Mucosa of gallbladder (tissue), 1 donor: ENCODE data around the gene ACTG2. TPM values are rescaled to one million over a fixed set of nuclear protein-coding genes. Genes with fewer than 3 reads are reported as not detected.
"Not testable (repeated sequence)": the region's sequence is repeated elsewhere in the genome, so short reads cannot be mapped to it uniquely, and the experiment has no call there.

Experiments used
- DNase-seq: peaks from one replicate; pipeline ENCODE4 v3.0.0-alpha.2; 2020; ENCODE audit warnings: low spot score
- total RNA-seq: library from RNA; stranded (reverse); gene quantifications from one replicate; pipeline ENCODE4 v1.2.1, GENCODE V29; 2021
- donor health status: DM: no; HTN: no; CAD: no.

The ACTG2 gene
- 2,669 TPM for total RNA-seq

DNA sequence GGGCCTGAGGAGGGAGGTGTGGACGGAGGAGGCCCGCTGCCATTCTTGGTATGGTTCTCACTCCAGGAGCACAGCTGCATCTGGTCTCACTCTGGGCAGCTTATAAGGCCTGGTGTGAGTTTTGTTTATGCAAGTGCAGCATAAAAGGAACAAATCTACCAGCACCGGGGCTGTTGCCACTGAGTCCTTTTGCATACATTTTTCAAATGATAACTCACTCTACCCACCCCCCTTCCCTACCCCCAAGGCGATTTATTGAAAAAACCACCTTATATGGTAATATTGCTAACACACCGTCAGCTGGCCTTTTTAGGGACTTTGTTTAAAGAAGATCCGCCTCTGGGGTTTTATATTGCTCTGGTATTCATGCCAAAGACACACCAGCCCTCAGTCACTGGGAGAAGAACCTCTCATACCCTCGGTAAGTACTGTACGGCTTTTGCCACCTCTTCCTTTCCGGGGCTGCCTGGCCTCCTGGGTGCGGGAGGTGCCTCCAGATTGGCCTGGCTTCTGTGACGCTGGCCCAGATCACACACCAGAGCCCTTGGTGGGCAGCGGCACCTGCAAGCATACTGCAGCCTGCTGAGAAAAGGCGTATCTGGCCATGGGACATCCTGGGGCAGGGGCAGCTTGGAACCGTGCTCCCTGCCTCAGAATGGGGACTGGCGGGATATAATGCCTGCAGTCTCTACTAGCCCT, at the start of gene ACTG2:
Gene ACTG2, plus strand, starts transcription at position 378 of the 699 bp plus-strand sequence. CDS start 8,304 bp downstream, outside the sequence.
- DNase-seq: peak; percentile 55

DNA sequence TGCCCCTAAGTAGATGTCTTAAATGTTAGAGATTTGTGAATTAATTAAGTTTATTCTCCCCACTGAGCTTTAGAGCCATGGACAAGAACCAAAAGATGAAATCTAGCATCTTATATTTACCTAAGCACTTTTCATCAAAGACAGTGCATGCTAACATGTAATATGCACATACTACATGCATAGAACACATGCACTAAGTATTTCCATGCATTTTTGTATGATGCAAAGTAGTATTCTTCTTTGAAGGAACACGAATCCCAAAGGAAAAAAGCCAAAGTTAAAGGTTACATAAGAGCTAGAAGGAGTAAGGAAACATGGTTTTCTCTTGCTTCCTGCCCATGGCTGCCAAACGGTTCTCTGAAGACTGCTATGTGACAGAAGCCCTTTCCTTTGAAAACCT, 48.7 kb upstream of the ACTG2 start:
- no peak for DNase-seq

GRCh38 chr2:73850009-73850408, 42.8 kb upstream of the ACTG2 start:
- no peak for DNase-seq

DNA sequence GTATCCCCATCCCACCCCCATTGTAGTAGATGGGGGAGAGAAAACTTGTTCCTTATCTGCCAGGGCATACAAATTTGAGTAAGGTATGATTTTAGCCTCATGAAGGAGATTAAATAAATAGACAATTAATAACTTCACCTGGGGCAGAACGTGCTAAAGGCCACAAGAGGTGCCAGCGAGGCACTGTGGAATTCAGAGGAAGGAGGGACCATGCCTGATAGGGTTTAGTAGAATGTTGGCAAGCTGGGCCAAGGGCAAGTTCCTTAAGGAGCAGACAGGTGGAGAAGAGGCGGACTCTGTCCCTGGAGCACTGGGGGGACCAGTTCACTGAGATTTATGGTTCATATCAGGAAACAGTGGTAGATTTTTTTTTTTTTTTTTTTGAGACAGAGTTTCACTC, 41.5 kb upstream of the ACTG2 start:
- peak; percentile 16 for DNase-seq

DNA sequence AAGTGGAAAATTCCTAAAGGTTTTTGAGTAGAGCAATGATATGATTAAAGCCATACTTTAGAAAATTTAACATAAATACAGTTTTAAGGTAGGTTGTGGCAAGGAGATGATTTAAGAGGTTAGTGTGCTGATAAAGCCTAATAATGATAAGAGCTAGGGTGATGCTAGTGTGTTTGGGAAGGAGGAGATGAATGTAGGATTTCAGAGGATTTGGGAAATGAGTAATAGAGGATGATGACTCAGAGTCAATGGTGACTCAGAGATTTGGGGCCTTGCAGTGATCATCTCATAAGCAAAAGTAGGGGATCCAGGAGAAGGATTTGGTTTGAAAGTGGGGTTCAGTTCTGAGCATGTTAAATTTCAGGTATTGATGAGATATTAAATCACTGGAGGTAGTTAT, 40.8 kb upstream of the ACTG2 start:
- no peak for DNase-seq

DNA sequence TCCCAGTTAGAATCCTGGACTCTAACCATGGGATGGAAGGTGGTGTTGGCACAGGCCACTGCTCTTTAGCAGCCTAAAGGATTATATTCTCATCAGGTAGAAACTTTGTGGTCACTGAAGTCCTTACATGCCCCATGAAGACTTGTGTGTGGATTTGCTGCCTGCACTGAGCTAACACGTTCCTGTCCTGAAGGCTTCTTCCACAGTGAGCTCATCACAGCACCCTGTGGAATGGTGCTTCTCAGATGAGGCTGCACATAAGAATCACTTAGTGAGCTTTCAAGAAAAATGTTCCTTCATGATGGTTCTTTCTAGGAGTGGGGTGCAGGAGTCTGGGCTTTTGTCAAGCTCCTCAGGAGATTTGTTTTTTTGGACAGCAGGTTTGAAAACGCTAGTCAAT, 37.3 kb upstream of the ACTG2 start:
- DNase-seq: no peak

DNA sequence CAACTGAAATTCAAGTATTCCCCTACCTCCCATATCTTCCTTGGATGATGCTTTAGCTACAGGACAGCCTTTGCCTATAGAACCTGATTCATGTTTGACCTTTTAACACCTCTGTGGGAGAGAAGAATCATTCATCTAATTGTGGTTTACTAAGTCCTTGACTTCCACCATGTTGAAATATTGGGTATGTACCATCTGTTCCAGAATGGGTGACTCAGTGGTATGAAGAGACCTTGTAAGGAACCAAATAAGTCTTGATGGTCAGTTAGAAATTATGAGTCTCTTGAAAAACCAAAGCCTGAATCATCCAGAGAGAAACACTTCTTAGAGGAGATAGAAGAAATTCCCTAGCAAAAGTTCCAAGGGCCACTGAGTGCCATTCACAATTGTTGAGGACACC, 36.6 kb upstream of the ACTG2 start:
- no peak for DNase-seq

DNA sequence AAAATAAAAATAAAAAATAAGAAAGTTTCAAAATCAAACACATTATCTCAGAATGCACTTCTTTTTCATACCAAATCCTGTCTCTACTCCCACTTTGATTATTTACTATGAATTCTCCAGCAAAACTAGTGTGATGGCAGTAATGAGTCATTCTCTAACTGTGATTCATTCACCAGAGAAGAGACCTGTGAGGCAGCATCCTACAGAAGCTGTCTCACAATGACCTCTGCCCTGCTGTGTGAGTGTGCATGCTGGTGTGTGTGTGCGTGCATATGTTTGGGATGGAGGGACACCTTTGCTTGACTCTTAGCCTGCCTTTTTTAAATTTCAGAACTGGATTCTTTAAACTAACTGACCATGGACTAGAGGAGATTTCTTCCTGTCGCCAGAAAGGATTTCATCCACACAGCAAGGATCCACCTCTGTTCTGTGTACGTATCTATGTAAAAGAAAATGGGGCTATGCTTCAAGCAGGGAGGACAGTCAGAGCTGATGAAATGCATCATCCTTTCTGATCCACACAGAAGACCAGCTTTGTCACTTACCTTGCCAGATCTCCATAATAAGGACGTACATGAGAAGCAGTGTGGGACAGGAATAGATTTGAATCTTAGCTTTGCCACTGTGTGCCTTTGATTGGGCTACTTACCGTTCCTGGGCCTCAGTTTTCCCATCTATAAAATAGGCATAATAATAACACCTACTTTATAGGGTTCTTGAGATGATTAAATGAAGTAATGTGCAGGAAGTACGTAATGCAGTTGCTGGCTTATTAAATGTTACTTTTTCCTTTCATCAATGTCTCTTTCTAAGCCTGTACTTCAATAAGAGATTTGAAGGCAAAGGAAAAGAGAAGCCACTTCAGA, 32.9 kb upstream of the ACTG2 start:
- DNase-seq: no peak

DNA sequence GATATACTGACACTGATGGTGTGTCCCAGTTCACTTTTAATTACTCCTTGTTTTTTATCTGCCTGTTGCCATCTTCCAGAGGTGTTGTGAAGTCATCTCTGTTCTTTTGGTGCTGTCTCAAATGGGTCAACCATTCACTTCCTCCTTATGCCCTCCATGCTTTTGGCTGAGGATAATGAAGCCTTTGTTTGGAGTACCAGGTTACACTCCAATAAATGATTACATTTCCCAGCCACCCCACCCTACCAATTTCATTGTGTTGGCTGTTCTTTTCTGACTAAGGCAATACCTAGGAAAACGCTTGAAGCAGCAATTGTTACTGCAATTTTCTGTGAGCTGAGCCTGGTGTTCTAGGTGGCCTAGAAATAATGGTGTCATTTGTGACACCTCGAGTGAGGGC, 29.8 kb upstream of the ACTG2 start:
- no peak for DNase-seq

DNA sequence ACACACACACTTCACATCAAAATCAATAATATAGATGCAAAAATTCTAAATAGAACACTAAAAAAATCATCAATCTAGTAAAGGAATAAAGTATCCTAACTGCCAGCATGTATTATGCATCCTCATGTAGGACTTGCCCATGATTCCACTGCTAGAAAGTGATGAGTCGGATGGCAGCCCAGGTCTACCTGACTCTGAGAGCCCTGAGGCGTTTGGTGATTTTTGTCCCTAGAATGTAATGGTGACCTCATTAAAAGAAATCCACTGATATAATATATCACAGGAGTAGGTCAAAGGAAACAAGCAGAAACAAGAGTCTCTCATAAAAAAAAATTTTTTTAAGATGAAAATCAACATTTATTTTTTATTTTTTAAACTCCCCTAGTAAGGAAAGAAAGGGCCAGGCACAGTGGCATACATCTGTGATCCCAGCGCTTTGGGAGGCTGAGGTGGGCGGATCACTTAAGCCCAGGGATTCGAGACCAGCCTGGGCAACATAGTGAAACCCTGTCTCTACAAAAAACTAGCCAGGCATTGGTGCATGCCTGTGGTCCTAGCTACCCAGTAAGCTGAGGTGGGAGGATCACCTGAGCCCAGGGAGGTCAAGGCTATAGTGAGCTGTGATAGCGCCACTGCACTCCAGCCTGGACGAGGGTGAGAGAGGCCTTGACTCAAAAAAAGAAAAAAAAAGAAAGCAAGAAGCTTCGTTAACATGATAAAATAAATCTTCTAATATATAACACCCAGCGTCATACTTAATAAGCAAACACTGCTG, 24.4 kb upstream of the ACTG2 start:
- no peak for DNase-seq

DNA sequence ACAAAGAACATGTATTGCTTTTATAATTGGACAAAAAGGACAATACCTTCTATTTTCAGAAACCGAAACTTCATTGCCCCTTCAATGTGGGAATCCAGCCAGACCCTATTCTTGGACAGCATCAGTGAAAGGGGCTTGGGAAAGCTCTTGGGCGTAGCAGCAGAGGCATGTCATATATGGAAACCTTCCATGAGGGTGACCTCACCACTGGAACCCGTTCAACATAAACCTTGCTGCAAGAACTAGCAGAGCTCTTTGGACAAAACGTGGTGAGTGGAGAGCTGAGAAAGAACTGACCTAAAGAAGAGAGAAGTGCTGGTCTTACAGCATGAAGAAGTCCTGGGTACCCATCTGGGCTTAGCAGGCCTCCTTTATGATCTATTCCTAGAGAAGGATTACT, 22.7 kb upstream of the ACTG2 start:
- peak; percentile 76 for DNase-seq

- no peak for DNase-seq
Observed at GRCh38 chr2:73877071-73877802, 15.6 kb upstream of the ACTG2 start.

- not testable (repeated sequence) for DNase-seq
Observed at GRCh38 chr2:73877984-73878383, 14.8 kb upstream of the ACTG2 start.

DNA sequence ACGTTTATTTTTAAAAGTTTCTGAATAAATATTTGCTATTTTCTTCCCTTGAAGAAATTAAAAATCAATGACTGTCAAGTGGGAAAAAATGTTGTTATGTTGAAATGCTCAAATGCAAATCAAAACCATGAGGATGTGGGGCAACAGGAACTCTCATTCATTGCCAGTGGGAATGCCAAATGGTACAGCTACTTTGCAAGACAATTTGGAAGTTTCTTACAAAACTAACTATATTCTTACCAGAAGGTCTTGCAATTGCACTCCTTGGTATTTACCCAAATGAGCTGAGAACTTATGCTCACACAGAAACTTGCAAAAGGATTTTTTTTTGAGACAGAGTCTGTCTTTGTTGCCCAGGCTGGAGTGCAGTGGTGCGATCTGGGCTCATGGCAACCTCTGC, 7.4 kb upstream of the ACTG2 start:
- DNase-seq: no peak

GRCh38 chr2:73886357-73886756, 6.5 kb upstream of the ACTG2 start:
- DNase-seq: no peak

DNA sequence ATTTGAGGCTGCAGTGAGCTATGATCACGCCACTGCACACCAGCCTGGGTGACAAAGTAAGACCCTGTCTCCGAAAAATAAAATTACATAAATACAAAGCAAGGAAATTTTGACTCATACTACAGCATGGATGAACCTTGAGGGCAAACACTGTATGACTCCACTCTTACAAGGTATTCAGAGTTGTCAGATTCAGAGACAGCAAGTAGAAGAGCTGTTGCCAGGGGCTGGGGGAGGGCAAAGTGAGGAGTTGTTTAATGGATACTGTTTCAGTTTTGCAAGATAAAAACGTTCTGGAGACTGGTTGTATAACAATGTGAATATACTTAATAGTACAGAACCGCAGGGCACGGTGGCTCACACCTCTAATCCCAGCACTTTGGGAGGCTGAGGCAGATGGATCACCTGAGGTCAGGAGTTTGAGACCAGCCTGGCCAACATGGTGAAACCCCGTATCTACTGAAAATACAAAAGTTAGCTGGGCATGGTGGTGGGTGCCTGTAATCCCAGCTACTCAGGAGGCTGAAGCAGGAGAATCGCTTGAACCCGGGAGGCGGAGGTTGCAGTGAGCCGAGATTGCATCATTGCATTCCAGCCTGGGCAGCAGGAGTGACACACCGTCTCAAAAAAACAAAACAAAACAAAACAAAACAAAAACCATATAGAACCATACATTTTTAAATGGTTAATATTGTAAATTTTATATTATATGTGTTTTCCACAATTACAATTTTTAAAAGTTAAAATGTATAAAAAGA, 5.0 kb upstream of the ACTG2 start:
- not testable (repeated sequence) for DNase-seq

GRCh38 chr2:73888388-73888787, 4.4 kb upstream of the ACTG2 start:
- DNase-seq: no peak

- no peak for DNase-seq
Observed at GRCh38 chr2:73889206-73889605, 3.6 kb upstream of the ACTG2 start.

GRCh38 chr2:73890301-73891092, 2.3 kb upstream of the ACTG2 start:
- no peak for DNase-seq

DNA sequence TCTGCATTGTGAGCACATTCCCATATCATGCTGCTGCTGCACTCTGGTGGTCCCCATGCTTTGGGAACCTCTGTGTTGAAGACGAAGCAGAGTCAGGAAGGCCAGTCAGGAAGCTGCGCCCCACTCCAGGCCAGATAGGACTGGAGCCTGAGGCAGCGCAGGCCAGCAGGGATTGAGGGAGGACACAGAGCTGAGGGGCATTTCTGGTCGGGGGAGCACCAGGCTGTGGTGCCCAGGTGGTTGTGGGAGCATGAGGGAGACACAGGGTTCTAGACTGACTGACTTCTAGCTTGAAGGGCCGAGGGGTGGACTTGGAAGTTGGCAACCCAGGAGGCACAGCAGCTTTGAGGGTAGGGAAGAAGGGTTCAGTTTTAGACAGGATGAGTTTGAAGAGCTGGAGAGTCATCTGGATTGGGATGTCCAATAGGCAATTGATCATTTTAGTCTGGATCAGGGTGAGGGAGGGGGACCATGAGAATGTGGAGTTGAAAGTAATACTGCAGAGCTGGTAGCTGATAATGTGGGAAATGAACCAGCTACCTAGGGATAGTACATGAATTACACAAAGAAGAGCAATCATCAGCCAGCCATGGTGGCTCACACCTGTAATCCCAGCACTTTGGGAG, 1.4 kb upstream of the ACTG2 start:
- DNase-seq: no peak
